SKM-1 (cell line): ENCODE data around the gene MACF1.
"Not testable (repeated sequence)": the region's sequence is repeated elsewhere in the genome, so short reads cannot be mapped to it uniquely, and the experiment has no call there.

Experiments
- DNase-seq: peaks from one replicate; lab custom pipeline; 2025; ENCODE audit not compliant: unreplicated experiment; lab: John Stamatoyannopoulos, UW

Gene MACF1

DNA sequence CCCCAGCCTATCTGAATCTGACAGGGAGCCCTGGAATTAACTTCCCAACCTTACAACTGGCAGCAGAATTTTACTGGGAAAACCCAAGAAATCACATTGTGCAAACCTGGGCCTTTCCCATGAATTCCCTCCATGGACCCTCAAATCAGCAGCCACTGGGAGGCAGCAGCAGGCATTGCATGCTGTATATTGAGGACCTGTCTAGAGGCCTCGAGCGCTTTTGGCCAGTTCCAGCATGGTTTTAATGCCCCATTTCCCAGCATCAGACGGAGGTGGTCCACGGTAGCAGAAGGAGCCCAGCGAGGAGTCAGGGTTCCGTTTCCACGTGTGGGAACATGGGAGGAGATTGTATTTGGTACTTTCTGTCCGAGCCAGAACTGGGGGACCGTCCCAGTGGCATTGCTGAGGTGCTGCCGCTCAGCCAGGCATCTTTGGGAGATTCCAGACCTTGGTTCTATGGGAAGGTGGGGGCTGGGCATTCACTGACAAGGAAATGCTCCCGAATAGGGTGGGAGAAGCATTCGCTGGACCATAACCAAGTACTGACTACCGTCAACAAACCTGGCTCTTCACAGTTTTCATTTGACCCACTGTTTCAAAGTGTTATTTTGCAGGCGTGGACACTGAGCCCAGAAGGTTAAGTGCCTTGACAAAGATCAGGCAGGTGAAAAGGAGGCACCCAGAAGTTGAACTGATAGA, 302.9 kb downstream of the MACF1 start:
- DNase-seq = no peak

GRCh38 chr1:39508266-39508665, 303.8 kb downstream of the MACF1 start:
- DNase-seq = no peak

GRCh38 chr1:39508857-39509305, 304.4 kb downstream of the MACF1 start:
- DNase-seq = no peak

DNA sequence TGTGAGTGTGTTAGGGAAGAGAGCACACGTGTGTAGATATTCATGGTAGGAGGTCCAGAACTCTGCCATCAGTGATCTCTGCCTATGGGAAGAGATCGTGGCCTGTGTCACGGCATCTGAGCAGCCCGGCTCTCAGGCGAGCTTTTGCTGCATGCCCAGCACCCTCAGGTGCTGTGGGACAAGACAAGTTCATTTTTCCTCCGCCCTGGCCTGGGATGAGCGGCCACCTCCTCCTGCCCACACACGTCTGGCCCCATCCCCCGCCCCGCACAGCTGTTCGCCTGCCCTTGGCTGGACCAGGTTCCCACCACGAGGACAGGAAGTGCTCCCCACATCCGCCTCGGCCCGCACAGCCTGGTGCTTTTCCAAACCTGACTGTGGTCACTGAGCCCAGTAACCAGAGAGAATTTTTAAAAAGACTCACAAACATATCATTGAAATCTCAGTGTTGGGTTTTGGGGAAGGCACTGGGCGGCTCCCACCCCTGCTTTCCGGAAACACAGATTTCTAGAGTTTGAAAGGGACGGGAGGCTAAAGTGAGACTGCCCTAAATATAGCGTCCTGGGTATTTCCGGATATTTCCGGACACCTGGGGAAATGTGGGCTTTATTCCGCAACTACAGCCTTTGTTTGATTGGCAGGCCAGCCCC, 305.0 kb downstream of the MACF1 start:
- no peak for DNase-seq

DNA sequence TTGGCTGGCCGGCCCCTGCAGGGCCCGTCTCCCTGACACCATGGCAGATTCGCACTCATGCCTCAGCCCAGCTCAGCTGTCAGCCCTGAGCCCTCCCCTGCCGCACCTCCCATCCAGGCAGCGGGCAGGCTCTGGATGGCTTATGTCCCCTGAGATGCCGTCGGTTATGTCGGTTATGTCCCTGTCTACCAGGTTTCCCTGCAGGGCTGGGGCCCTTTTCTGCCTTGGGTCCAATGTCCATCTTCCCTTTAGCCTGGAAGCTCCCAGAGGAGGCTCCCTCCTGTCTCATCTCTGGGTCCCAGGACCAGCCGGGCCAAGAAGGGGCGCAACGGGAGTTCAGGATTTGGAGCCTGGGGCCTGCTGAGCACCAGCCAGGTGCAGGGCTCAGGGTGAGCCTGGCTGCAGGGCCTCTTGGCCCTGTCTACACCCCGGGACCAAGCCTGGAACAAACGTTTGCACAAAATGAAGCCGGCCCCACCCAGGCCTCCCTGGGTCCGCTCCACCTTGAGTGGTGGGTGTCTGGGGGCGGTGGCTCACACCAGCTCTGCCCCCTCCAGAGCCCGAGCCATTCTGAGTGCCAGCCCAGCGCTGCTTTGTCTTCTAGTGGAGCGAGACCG, 306.2 kb downstream of the MACF1 start:
- not testable (repeated sequence) for DNase-seq

GRCh38 chr1:39511477-39511876, 307.0 kb downstream of the MACF1 start:
- DNase-seq = not testable (repeated sequence)

DNA sequence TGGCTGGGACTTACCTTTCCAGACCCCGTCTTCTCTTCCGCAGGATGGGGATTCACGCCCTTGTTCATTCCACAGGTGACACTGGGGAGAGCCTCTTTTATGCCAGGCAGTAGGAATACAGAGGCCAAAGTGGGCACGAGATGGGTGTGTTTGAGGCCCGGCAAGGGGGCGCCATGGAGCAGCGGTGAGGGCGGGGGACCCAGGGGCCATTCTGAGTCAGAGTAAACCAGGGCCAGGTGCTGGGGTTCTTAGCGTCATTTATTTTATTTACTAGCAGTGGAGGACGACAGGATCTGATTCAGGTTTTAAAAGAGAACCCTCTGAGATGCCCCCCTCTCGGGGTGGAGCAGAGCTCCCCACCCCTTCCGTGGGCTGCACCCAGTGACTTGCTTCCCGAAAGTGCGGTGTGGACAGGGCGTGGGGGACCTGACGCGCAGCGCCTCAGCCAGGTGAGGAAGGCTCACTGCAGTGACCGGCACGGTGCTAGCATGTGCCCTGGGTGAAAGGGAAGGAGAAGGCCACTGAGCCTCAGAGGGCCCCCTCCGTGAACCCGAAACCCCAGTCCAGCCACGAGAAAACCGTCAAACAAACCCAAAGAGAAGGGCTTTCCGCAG, 307.8 kb downstream of the MACF1 start:
- not testable (repeated sequence) for DNase-seq

GRCh38 chr1:39514710-39515124, 310.2 kb downstream of the MACF1 start:
- DNase-seq = not testable (repeated sequence)

GRCh38 chr1:39515131-39516086, 310.9 kb downstream of the MACF1 start:
- not testable (repeated sequence) for DNase-seq

GRCh38 chr1:39516841-39517240, 312.3 kb downstream of the MACF1 start:
- DNase-seq = not testable (repeated sequence)

DNA sequence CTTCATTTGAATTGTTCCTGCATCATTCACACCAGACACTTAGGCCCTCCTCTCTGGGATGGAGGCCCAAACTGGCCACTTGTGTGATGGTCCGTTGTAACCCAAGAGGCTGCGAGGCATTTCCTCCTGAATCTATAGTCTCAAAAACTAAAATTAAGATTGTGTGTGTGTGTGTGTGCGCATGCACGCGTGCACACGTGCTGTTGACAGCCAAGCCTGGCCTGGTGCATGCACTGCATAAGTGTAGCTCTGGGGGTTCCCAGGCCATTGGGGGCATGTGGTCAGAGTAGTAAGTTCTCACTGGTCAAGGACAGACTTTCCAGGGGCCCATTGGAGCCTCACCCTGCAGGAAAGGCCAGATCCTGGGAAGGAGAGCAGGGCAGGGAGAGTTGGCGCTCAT, 313.4 kb downstream of the MACF1 start:
- DNase-seq = not testable (repeated sequence)

DNA sequence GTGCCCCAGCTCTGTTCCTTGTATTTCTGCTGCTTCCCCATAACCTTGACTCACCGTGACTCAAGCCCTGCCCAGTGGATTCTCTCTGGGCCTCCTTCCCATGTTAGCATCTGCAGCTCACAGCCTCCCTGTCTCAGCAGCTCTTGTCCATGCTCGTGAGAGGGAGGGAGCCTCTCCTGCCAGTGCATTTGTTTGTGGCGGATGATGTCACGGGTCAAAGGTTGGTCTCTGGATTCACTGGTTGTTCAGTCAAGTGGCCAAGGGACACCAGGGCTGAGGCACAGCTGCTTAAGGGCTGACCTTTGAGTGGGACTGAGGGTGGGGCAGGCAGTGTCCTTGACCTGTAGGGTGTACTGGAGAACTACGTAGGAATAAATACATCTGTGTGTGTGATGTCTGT, 314.9 kb downstream of the MACF1 start:
- DNase-seq = not testable (repeated sequence)

DNA sequence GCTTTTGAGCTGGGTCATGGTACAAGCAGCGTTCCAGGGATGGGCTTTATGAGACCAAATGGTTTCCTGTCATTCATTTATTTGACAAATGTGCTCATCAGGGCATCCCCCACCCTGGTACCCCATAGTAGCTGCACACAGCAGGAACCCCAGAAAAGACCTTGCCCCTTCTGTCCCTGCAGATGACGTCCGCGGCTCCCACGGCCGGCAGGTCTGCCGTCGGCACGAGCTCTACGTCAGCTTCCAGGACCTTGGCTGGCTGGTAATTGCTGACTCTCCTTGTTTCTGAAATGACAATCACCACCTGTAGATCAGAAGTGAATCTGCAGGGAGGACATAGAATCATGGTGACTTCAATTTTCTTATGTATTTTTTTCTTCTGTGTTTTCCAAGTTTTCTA, 317.7 kb downstream of the MACF1 start:
- DNase-seq = not testable (repeated sequence)

DNA sequence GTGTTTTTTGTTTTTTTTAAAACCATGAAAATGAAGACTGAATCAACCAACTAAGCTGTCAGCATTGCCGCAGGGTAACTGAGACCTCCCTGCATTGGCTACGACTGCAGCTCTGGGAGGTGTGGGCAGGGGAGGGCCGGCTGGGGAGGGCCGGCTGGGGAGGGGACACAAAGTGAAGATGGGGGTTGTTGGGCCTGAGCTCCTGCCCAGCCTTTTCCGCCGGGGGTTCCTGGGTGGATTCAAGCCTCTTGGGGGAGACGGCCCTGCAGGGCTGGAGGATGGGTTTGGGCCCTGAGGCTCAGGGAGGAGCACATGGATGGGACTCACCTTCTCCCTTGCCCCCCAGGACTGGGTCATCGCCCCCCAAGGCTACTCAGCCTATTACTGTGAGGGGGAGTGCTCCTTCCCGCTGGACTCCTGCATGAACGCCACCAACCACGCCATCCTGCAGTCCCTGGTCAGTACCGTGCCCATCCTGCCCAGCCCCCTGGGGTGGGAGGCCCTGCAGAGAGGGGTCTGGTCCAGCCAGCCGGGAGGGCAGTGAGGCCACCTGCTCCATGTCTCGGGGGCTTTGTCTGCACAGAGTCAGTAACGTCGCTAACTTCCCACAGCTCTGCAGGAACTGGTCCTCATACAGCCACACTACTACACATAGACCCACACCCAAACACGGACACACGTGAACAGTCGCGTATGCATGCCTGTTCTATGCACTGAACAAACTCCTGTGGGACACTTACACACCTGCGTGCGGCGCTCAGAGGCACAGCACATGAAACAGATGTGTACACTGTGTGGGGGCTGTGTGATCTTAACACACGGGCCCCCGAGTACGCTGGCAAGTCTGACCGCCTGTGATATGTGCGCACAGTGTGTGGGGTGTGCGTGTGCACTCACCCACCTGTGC, 318.4 kb downstream of the MACF1 start:
- no peak for DNase-seq

GRCh38 chr1:39524171-39524570, 319.7 kb downstream of the MACF1 start:
- DNase-seq = no peak

DNA sequence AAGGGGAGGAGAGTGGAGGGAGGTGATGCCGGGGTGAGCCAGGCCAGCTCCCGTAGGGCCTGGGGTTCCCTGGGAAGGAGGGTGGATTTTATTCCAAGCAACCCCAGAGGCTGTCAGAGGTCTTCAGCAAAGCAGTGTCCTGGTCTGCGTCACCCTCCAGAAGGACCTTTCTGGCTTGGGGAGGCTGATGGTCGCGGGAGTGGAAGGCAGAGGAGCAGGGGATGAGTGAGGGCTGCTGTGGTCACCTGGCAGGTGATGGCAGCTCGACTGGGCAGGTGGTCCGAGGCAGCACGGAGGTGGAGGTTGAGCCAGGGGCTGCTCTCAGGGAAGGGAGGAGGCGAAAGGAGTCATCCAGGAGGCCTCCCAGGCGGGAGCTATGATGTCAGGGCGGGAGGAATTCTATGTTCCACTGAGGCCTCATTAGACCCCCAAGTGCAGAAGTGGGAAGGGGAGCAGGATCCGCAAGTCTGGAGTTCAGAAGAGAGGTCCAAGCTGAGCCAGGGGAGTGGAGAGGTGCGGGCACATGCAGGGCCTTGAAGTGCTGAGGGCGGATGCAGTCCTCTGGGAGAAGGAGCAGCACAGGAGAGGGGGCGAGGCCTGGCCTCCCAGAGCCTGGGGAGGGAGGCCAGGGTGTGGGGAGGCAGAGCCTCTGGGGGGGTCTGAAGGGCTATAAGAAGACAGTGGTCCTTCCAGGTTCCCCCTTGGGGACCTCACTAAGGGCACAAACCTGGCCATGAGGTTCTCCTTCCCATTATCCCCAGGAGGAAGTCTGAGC, 320.3 kb downstream of the MACF1 start:
- no peak for DNase-seq

DNA sequence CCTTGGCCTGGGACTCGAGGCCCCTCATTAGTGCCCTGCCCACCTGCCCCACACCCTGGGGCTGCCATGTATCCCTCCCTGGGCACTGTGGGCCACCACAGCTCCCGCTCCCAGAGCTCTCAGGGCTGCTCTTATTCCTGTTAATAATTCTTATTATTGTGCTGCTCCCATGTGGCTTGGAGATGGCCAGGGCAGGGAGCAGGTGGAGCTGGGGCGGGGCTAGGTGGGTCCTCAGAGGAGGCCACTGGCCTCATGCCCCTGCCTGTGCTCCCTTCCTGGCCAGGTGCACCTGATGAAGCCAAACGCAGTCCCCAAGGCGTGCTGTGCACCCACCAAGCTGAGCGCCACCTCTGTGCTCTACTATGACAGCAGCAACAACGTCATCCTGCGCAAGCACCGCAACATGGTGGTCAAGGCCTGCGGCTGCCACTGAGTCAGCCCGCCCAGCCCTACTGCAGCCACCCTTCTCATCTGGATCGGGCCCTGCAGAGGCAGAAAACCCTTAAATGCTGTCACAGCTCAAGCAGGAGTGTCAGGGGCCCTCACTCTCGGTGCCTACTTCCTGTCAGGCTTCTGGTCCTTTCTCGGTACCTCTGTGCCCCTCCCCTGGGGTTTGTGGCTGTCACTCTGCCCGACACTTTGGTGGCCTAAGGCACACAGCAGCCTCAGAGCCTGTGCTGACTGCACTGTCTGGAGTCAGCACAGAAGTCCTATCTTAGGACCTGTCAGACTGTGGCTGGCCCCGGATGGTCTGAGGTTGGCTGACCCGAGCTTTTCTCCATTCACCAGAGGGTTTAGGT, 321.1 kb downstream of the MACF1 start:
- DNase-seq = no peak
